ENCODE results near the gene SFMBT1.

DNA sequence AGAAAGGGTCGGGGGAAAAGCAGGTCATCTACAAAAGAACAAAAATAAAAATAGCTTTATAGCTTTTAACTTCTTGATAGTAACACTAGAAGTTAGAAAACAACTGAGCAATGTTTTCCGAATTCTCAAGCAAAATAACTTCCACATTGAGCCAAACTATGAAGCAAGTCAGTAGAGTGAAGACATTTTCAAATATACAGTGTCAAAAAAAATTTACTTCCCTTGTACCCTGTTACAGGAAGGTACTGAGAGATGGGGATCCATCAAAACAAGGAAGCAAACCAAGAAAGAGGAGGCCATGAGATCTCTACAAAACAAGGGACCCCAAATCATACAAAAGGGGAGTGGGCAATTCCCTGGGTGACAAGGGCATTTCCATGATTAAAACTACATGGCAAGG lies 121.9 kb downstream of the SFMBT1 start:
- TF ChIP-seq, protein P1, sequence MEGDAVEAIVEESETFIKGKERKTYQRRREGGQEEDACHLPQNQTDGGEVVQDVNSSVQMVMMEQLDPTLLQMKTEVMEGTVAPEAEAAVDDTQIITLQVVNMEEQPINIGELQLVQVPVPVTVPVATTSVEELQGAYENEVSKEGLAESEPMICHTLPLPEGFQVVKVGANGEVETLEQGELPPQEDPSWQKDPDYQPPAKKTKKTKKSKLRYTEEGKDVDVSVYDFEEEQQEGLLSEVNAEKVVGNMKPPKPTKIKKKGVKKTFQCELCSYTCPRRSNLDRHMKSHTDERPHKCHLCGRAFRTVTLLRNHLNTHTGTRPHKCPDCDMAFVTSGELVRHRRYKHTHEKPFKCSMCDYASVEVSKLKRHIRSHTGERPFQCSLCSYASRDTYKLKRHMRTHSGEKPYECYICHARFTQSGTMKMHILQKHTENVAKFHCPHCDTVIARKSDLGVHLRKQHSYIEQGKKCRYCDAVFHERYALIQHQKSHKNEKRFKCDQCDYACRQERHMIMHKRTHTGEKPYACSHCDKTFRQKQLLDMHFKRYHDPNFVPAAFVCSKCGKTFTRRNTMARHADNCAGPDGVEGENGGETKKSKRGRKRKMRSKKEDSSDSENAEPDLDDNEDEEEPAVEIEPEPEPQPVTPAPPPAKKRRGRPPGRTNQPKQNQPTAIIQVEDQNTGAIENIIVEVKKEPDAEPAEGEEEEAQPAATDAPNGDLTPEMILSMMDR (conservative IDR thresholded peaks at IDR 0.05; ENCODE audit: low read length): no peak
- TF ChIP-seq EZH2phosphoT487 (IDR thresholded peaks at IDR 0.05; ENCODE audit: borderline replicate concordance, low read depth, low read length): no peak

Data from OCI-LY7 (cell line).